HCT116 (cell line): ENCODE results near the gene SIX5. TPM values are rescaled to one million over a fixed set of nuclear protein-coding genes. Genes with fewer than 3 reads are reported as not detected.

Source experiments
- ATAC-seq: fragments of 200-7000 bp; cut with Tn5 transposase; 2 replicates; pipeline ENCODE4 v1.9.1; 2020; ENCODE audit warnings: mild to moderate bottlenecking, moderate library complexity
- BruUV-seq: library from RNA; stranded (reverse); fragments of 400-500 nt; replicated peaks from 2 replicates; lab custom pipeline; 2021; lab: Mats Ljungman, UMichigan
- CTCF ChIA-PET: fragments of 300-600 bp; sonication (Branson Sonifier 250); formaldehyde crosslinking; loops from one replicate; lab custom pipeline; 2021; ENCODE audit warnings: antibody characterized with exemption; lab: Charles Lee
- POLR2A ChIA-PET: fragments of 300-600, 350-600 bp; sonication (Branson Sonifier 250); formaldehyde crosslinking; loops from one replicate; lab custom pipeline; 2021; ENCODE audit warnings: antibody characterized with exemption; lab: Charles Lee
- RAD21 ChIA-PET, 2 experiments: fragments of 300-600 bp; sonication (Branson Sonifier 250); formaldehyde crosslinking; loops; one replicate each; lab custom pipeline; 2023; ENCODE audit warnings: low total read pairs in 2 of 2; ENCODE audit not compliant: uncharacterized antibody in 2 of 2, unreplicated experiment in 2 of 2, low non-redundant PET in 1 of 2; lab: Charles Lee
- DNase-seq: peaks from one replicate; pipeline ENCODE4 v3.0.0-alpha.2; 2010; ENCODE audit warnings: low read depth, low spot score
- H2AFZ ChIP-seq: fragments of 200-600 bp; shearing (Covaris generic), sonication (generic); 2 replicates; pipeline ENCODE4 v1.6.1; 2017; ENCODE audit warnings: low read depth, mixed run types, mixed read lengths, antibody characterized with exemption, low read length; ENCODE audit not compliant: poor library complexity, severe bottlenecking
- H3K27ac ChIP-seq: 2 replicates; pipeline ENCODE4 v1.5.1; 2012; ENCODE audit warnings: low read depth, low read length
- H3K27me3 ChIP-seq: fragments of 200-600 bp; sonication (generic); 2 replicates; pipeline ENCODE4 v1.6.1; 2016; ENCODE audit warnings: mixed run types, low read length, mixed read lengths; ENCODE audit not compliant: insufficient read depth
- H3K36me3 ChIP-seq, 2 experiments: fragments of 200-500 bp in 1 of 2; fragments of 200-600 bp in 1 of 2; sonication (Bioruptor generic) in 1 of 2; sonication (generic) in 1 of 2; 2 replicates each; pipeline versions ENCODE4 v1.5.1 to v1.6.1; 2014 to 2016; ENCODE audit warnings: low read length in 2 of 2, inconsistent platforms in 1 of 2, mixed read lengths in 1 of 2, mixed run types in 1 of 2; ENCODE audit not compliant: insufficient read depth in 2 of 2, control insufficient read depth in 1 of 2
- H3K4me1 ChIP-seq, 2 experiments: fragments of 200-600 bp in 1 of 2; sonication (generic) in 1 of 2; 2 replicates each; pipeline versions ENCODE4 v1.5.1 to v1.6.1; 2012 to 2017; ENCODE audit warnings: low read length in 2 of 2, inconsistent platforms in 1 of 2, mild to moderate bottlenecking in 1 of 2, mixed read lengths in 1 of 2, mixed run types in 1 of 2, moderate library complexity in 1 of 2; ENCODE audit not compliant: insufficient read depth in 2 of 2, control insufficient read depth in 1 of 2
- H3K4me2 ChIP-seq: fragments of 200-600 bp; sonication (generic); 2 replicates; pipeline ENCODE4 v1.6.1; 2017; ENCODE audit warnings: mixed run types, low read length, mixed read lengths
- H3K4me3 ChIP-seq, 2 experiments: fragments of 200-600 bp in 1 of 2; sonication (generic) in 1 of 2; replicated peaks in 1 of 2; 2 replicates each; pipeline ENCODE4 v1.5.1; 2011 to 2016; ENCODE audit warnings: low read length in 2 of 2, control low read depth in 1 of 2, low read depth in 1 of 2, mild to moderate bottlenecking in 1 of 2, mixed read lengths in 1 of 2, mixed run types in 1 of 2
- H3K79me2 ChIP-seq: fragments of 200-600 bp; sonication (generic); 2 replicates; pipeline ENCODE4 v1.6.1; 2017; ENCODE audit warnings: mild to moderate bottlenecking, mixed run types, low read length, moderate library complexity, mixed read lengths; ENCODE audit not compliant: insufficient read depth
- H3K9ac ChIP-seq: fragments of 200-600 bp; sonication (generic); 2 replicates; pipeline ENCODE4 v1.6.1; 2016; ENCODE audit warnings: low read length, mixed read lengths
- H3K9me2 ChIP-seq: fragments of 200-600 bp; sonication (generic), shearing (Covaris generic); 2 replicates; pipeline ENCODE4 v1.6.1; 2017; ENCODE audit warnings: mixed run types, mild to moderate bottlenecking, moderate library complexity; ENCODE audit not compliant: insufficient read depth
- H3K9me3 ChIP-seq, 2 experiments: fragments of 200-500 bp in 1 of 2; fragments of 200-600 bp in 1 of 2; sonication (Bioruptor generic) in 1 of 2; sonication (generic) in 1 of 2; 2 replicates each; pipeline ENCODE4 v1.6.1; 2014 to 2017; ENCODE audit warnings: low read length in 2 of 2, mixed read lengths in 2 of 2, inconsistent platforms in 1 of 2, low read depth in 1 of 2, mild to moderate bottlenecking in 1 of 2, mixed run types in 1 of 2, moderate library complexity in 1 of 2; ENCODE audit not compliant: control insufficient read depth in 1 of 2, insufficient read depth in 1 of 2
- H4K20me1 ChIP-seq: fragments of 200-600 bp; sonication (generic), shearing (Covaris generic); 2 replicates; pipeline ENCODE4 v1.6.1; 2017; ENCODE audit warnings: mixed run types, mild to moderate bottlenecking, moderate library complexity; ENCODE audit not compliant: insufficient read depth
- ATF3 ChIP-seq: IDR thresholded peaks from 2 replicates; pipeline ENCODE4 v1.6.1; 2012
- CBX3 ChIP-seq: IDR thresholded peaks from 2 replicates; pipeline ENCODE4 v1.6.1; 2012; ENCODE audit warnings: low read depth
- EZH2 ChIP-seq: fragments of 200-600 bp; sonication (generic); IDR thresholded peaks from 2 replicates; pipeline ENCODE4 v1.6.1; 2017; ENCODE audit warnings: antibody characterized with exemption, mixed run types
- EZH2phosphoT487 ChIP-seq: fragments of 200-600 bp; IDR thresholded peaks from 2 replicates; pipeline ENCODE4 v1.6.1; 2018; ENCODE audit warnings: antibody characterized with exemption, borderline replicate concordance
- MAX ChIP-seq: IDR thresholded peaks from 2 replicates; pipeline ENCODE4 v1.6.1; 2012
- POLR2A ChIP-seq: IDR thresholded peaks from 2 replicates; pipeline ENCODE4 v1.7.0; 2011; ENCODE audit warnings: borderline replicate concordance; ENCODE audit not compliant: insufficient read depth, insufficient read length; ENCODE audit errors: extremely low read depth
- POLR2AphosphoS5 ChIP-seq: IDR thresholded peaks from 2 replicates; pipeline ENCODE4 v1.6.1; 2011; ENCODE audit warnings: mild to moderate bottlenecking, low read depth, low read length, moderate library complexity
- RAD21 ChIP-seq: IDR thresholded peaks from 2 replicates; pipeline ENCODE4 v1.6.1; 2012; ENCODE audit warnings: low read depth, mild to moderate bottlenecking
- REST ChIP-seq: IDR thresholded peaks from 2 replicates; pipeline ENCODE4 v1.6.1; 2012; ENCODE audit warnings: low read depth
- SP1 ChIP-seq: IDR thresholded peaks from 2 replicates; pipeline ENCODE4 v1.6.1; 2012; ENCODE audit warnings: low read depth
- SRF ChIP-seq: IDR thresholded peaks from 2 replicates; pipeline ENCODE4 v1.6.1; 2012; ENCODE audit warnings: low read depth
- ZBTB33 ChIP-seq: IDR thresholded peaks from 2 replicates; pipeline ENCODE4 v1.6.1; 2011; ENCODE audit warnings: mild to moderate bottlenecking, low read length, moderate library complexity; ENCODE audit not compliant: insufficient replicate concordance; ENCODE audit errors: extremely low read depth
- ZNF274 ChIP-seq: fragments of 200-500 bp; sonication (Bioruptor generic); IDR thresholded peaks from 2 replicates; pipeline ENCODE4 v1.6.1; 2014; ENCODE audit warnings: mild to moderate bottlenecking, low read depth, low read length, inconsistent platforms
- intact Hi-C: fragments of 100-400 bp; cut with micrococcal nuclease; formaldehyde crosslinking; loops from 2 replicates; pipeline ENCODE4 v1.10.0; 2022
- total RNA-seq: library from RNA; stranded (reverse); gene quantifications from one replicate; pipeline ENCODE4 v1.2.1, GENCODE V29; 2021; ENCODE audit not compliant: unreplicated experiment

The SIX5 gene
- total RNA-seq, 1 experiment from 2014 or later: 18.3 TPM

GRCh38 chr19:45764475-45764874 lies 4.6 kb downstream of the SIX5 start:
- no peaks in the 10 kb centered on the region for H4K20me1 ChIP-seq
- no peak overlapping the region for H2AFZ ChIP-seq
- no peaks in the 10 kb centered on the region for H3K9me2 ChIP-seq
- peaks cover 6 to 34% of the 10 kb centered on the region in 2 experiments; a peak in 3 of 4 replicates for H3K4me1 ChIP-seq
- H3K9me3 ChIP-seq: no peaks in the 10 kb centered on the region
- H3K9ac ChIP-seq: no peak overlapping the region
- no peak overlapping the region for H3K4me3 ChIP-seq
- RAD21 ChIA-PET: no interaction called here
- no peaks in the 10 kb centered on the region for H3K27me3 ChIP-seq
- intact Hi-C loops: no loop called here
- no peaks in the 10 kb centered on the region for H3K36me3 ChIP-seq
- H3K79me2 ChIP-seq: no peaks in the 10 kb centered on the region
- H3K4me2 ChIP-seq: no peak overlapping the region
- POLR2A ChIA-PET: no interaction called here
- CTCF ChIA-PET: interaction anchor here (1.1 kb wide), 1 partner anchor 14 kb away, joined by 4 read pairs; no protein-coding TSS in a partner anchor
- ATAC-seq: no peak
- no peak overlapping the region for H3K27ac ChIP-seq
- TF ChIP-seq POLR2AphosphoS5 (0 out of 2 replicates have a peak, but pooled peaks have one; percentile 11), ZBTB33 (no peak), ZNF274 (no peak)
- no TSS peak for BruUV-seq
- DNase-seq: no peak

- H3K4me2 ChIP-seq: no peak overlapping the region
- ChIA-PET RAD21 (no interaction called here), CTCF (no interaction called here), POLR2A (no interaction called here)
- no peaks in the 10 kb centered on the region for H3K36me3 ChIP-seq
- ATAC-seq (no peak), DNase-seq (no peak)
- H3K9ac ChIP-seq: no peak overlapping the region
- H3K9me2 ChIP-seq: no peaks in the 10 kb centered on the region
- H3K27ac ChIP-seq: no peak overlapping the region
- no peaks in the 10 kb centered on the region for H3K79me2 ChIP-seq
- H3K4me3 ChIP-seq: no peak overlapping the region
- no TSS peak for BruUV-seq
- intact Hi-C loops: no loop called here
- H4K20me1 ChIP-seq: no peaks in the 10 kb centered on the region
- H2AFZ ChIP-seq: no peak overlapping the region
- H3K27me3 ChIP-seq: no peaks in the 10 kb centered on the region
- H3K4me1 ChIP-seq: peaks cover 6 to 31% of the 10 kb centered on the region in 2 experiments; a peak in 3 of 4 replicates
- H3K9me3 ChIP-seq: no peaks in the 10 kb centered on the region
- TF ChIP-seq ATF3 (no peak), CBX3 (no peak), REST (no peak), SRF (no peak), EZH2 (no peak), RAD21 (no peak), EZH2phosphoT487 (no peak), SP1 (no peak), ZNF274 (no peak), MAX (no peak), POLR2A (no peak)
These were observed 5.3 kb downstream of the SIX5 start for GRCh38 chr19:45763691-45764294.
